Smooth muscle cell (in vitro differentiated cells): ENCODE measurements around the gene STX7. TPM values are rescaled to one million over a fixed set of nuclear protein-coding genes. Genes with fewer than 3 reads are reported as not detected.

Source experiments
- DNase-seq: peaks from one replicate; lab custom pipeline; 2025; ENCODE audit not compliant: unreplicated experiment; lab: John Stamatoyannopoulos, UW
- H2AFZ ChIP-seq: fragments of 200-600 bp; sonication (generic); 2 replicates; pipeline ENCODE4 v1.6.0; 2016; ENCODE audit warnings: antibody characterized with exemption, low read depth, mild to moderate bottlenecking
- H3F3A ChIP-seq: fragments of 200-600 bp; sonication (generic); 2 replicates; pipeline ENCODE4 v1.6.0; 2017; ENCODE audit warnings: antibody characterized with exemption, low read depth
- H3K27ac ChIP-seq: fragments of 200-600 bp; sonication (generic); 2 replicates; pipeline ENCODE4 v1.5.1; 2016; ENCODE audit warnings: low read depth, mild to moderate bottlenecking
- H3K27me3 ChIP-seq: fragments of 200-600 bp; sonication (generic); 2 replicates; pipeline ENCODE4 v1.6.1; 2016; ENCODE audit warnings: low read depth, mild to moderate bottlenecking
- H3K36me3 ChIP-seq: fragments of 200-600 bp; sonication (generic); 2 replicates; pipeline ENCODE4 v1.5.1; 2016; ENCODE audit warnings: low read depth
- H3K4me1 ChIP-seq: fragments of 200-600 bp; sonication (generic); 2 replicates; pipeline ENCODE4 v1.5.1; 2016; ENCODE audit warnings: low read depth
- H3K4me2 ChIP-seq: fragments of 200-600 bp; sonication (generic); 2 replicates; pipeline ENCODE4 v1.6.0; 2016; ENCODE audit warnings: mild to moderate bottlenecking
- H3K4me3 ChIP-seq: fragments of 200-600 bp; sonication (generic); 2 replicates; pipeline ENCODE4 v1.5.1; 2016; ENCODE audit warnings: mild to moderate bottlenecking
- H3K79me2 ChIP-seq: fragments of 200-600 bp; sonication (generic); 2 replicates; pipeline ENCODE4 v1.6.0; 2016; ENCODE audit warnings: low read depth, mild to moderate bottlenecking
- H3K9ac ChIP-seq: fragments of 200-600 bp; sonication (generic); 2 replicates; pipeline ENCODE4 v1.6.0; 2016; ENCODE audit warnings: low read depth
- H3K9me3 ChIP-seq: fragments of 200-600 bp; sonication (generic); replicated peaks from 2 replicates; pipeline ENCODE4 v1.5.1; 2016; ENCODE audit warnings: low read depth
- H4K20me1 ChIP-seq: fragments of 200-600 bp; sonication (generic); 2 replicates; pipeline ENCODE4 v1.6.0; 2016; ENCODE audit warnings: low read depth
- WGBS: methylation state at CpG from one replicate; pipeline ENCODE4 v1.1.7; 2016; ENCODE audit warnings: low lambda C conversion rate; 5-methylcytosine and 5-hydroxymethylcytosine counted together
- polyA plus RNA-seq: library from polyadenylated mRNA; unstranded; fragments of >200 nt; fragmentation: Nextera tagmentation; extraction: Ambion mirVana; gene quantifications from 2 replicates; pipeline ENCODE4 v1.2.1, GENCODE V29; 2016
- total RNA-seq: library from RNA; depleted of rRNA; stranded (reverse); fragments of >200 nt; gene quantifications from 2 replicates; pipeline ENCODE4 v1.2.3, GENCODE V29; 2014
- TF ChIP-seq, protein P1 (sequence below): fragments of 200-600 bp; sonication (generic); IDR thresholded peaks from 2 replicates; pipeline ENCODE4 v1.5.1; 2017; ENCODE audit warnings: borderline replicate concordance, mild to moderate bottlenecking, antibody characterized with exemption; ENCODE audit not compliant: insufficient read depth, poor library complexity, severe bottlenecking

STX7 gene
- total and polyA plus RNA-seq, 2 experiments from 2014 or later: 26.0 to 27.4 TPM

DNA sequence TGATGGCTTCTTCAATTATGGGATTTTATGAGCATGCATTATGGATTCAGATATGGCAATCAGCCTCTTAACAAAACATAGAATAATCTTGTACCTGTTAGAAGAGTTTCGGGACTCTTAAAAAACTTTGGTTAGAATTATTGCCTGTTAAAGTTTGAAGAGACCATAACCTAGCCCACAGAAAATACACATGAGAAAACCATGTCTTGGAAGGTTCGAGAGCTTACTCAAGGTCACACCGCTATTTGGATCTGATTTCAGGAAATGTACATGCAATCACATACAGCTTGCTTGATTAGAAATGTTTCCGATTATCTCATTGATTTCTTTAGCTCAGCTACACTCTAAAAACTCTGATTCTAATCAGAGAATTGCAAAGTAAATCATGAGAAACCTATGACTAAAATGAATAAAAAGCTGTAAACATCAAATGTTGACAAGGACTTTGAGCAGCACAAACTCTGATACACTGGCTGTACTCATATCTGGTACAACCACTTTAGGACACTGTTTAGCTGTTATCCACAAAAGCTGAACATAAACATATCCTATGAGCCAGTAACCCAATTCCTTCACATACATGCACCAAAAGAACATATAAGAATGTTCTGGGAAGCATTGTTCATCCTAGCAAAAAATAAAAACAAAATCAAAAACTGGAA is 16.3 kb downstream of the STX7 start:
- TF ChIP-seq, protein P1, sequence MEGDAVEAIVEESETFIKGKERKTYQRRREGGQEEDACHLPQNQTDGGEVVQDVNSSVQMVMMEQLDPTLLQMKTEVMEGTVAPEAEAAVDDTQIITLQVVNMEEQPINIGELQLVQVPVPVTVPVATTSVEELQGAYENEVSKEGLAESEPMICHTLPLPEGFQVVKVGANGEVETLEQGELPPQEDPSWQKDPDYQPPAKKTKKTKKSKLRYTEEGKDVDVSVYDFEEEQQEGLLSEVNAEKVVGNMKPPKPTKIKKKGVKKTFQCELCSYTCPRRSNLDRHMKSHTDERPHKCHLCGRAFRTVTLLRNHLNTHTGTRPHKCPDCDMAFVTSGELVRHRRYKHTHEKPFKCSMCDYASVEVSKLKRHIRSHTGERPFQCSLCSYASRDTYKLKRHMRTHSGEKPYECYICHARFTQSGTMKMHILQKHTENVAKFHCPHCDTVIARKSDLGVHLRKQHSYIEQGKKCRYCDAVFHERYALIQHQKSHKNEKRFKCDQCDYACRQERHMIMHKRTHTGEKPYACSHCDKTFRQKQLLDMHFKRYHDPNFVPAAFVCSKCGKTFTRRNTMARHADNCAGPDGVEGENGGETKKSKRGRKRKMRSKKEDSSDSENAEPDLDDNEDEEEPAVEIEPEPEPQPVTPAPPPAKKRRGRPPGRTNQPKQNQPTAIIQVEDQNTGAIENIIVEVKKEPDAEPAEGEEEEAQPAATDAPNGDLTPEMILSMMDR: no peak
- Histone ChIP-seq H3K27me3 (no peaks in the 10 kb centered on the region), H3K79me2 (peaks cover 44% of the 10 kb centered on the region), H2AFZ (no peak overlapping the region), H3F3A (no peaks in the 10 kb centered on the region), H3K36me3 (no peaks in the 10 kb centered on the region), H3K27ac (no peak overlapping the region), H4K20me1 (peaks cover 73% of the 10 kb centered on the region), H3K4me2 (no peak overlapping the region), H3K4me3 (no peak overlapping the region), H3K9ac (no peak overlapping the region), H3K9me3 (no peaks in the 10 kb centered on the region), H3K4me1 (no peaks in the 10 kb centered on the region)
- no peak for DNase-seq
- WGBS: 47% methylated on average over 4 of the region's 4 CpGs

DNA sequence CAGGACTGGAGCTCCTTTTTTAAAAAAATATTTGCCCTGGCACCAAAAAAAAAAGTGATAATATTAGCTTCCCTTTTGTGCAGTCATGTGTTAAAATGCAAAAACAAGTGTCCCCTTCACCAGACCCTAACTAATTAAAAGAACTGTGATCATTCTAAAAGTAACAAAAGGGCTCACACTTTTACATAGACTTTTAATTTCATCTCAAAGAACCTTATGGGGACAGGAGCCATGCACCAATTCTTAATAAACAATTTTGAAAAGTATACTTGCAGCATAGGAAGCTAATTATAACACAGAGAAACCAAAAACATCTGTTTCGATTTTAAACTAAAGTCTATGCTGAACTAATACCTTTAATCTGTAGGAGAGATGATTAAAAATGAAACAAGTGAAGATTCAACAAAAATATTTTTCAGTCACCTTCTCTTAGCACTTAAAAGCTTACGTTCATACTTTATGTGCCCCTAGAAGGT is 17.3 kb downstream of the STX7 start:
- Histone ChIP-seq H3K27ac (no peak overlapping the region), H3F3A (no peaks in the 10 kb centered on the region), H2AFZ (no peak overlapping the region), H3K4me1 (no peaks in the 10 kb centered on the region), H3K27me3 (no peaks in the 10 kb centered on the region), H3K9ac (no peak overlapping the region), H3K4me3 (no peak overlapping the region), H3K79me2 (peaks cover 44% of the 10 kb centered on the region), H3K36me3 (no peaks in the 10 kb centered on the region), H3K9me3 (no peaks in the 10 kb centered on the region), H4K20me1 (peaks cover 73% of the 10 kb centered on the region), H3K4me2 (no peak overlapping the region)
- TF ChIP-seq, protein P1: no peak
- no peak for DNase-seq
- 96% methylated on average over 2 of the region's 2 CpGs for WGBS

DNA sequence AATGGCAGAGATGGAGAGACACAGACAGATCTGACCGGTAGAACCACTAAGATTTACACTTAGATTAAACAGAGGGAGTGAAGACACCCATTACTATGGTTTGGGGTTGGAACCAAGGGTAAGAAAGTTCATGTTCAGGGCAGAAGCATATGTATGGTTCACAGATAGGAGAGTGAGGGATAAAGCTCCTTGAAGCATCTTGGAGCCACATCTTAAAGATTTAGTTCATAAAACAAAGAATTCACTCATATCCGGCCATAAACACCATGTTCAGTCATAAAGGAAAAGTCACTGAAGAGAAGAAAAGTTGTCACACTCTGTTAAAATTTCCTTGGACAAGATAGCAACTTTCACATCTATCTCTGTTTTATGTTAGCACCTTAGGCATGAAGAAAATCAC is 18.0 kb downstream of the STX7 start:
- no peak overlapping the region for H3K27ac ChIP-seq
- no peak overlapping the region for H3K4me2 ChIP-seq
- TF ChIP-seq, protein P1: no peak
- H4K20me1 ChIP-seq: peaks cover 78% of the 10 kb centered on the region
- H3K9me3 ChIP-seq: no peaks in the 10 kb centered on the region
- no peaks in the 10 kb centered on the region for H3K4me1 ChIP-seq
- 79% methylated on average over 2 of the region's 2 CpGs for WGBS
- no peak overlapping the region for H3K9ac ChIP-seq
- no peak for DNase-seq
- H3K79me2 ChIP-seq: peaks cover 44% of the 10 kb centered on the region
- H3F3A ChIP-seq: no peaks in the 10 kb centered on the region
- H3K27me3 ChIP-seq: no peaks in the 10 kb centered on the region
- no peak overlapping the region for H2AFZ ChIP-seq
- H3K4me3 ChIP-seq: no peak overlapping the region
- no peaks in the 10 kb centered on the region for H3K36me3 ChIP-seq

DNA sequence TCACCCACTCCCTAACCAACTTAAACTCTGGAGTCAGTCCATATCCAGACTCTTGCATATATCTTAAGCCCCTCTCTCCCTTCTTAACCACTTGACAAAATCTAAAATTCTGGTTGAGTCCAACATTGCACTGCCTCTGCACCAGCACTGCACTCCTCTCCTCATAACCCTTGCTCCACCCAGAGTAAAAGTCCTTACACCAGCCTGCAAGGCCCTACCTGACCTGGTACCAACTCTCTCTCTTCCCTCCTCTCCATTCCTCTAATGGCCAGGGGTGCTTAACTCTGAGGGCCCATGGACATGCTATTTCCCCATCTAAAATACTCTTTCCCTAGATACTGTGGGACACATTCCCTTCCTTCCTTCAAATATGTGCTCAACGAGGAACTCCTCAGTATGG is 21.0 kb downstream of the STX7 start:
- no peak overlapping the region for H3K4me2 ChIP-seq
- H3K27me3 ChIP-seq: no peaks in the 10 kb centered on the region
- H2AFZ ChIP-seq: no peak overlapping the region
- H3K9ac ChIP-seq: no peak overlapping the region
- H3K27ac ChIP-seq: no peak overlapping the region
- H3K36me3 ChIP-seq: peaks cover 5% of the 10 kb centered on the region
- no peaks in the 10 kb centered on the region for H3K4me1 ChIP-seq
- 100% methylated on average over 1 of the region's 1 CpG for WGBS
- no peak overlapping the region for H3K4me3 ChIP-seq
- H3K9me3 ChIP-seq: no peaks in the 10 kb centered on the region
- peaks cover 42% of the 10 kb centered on the region for H3K79me2 ChIP-seq
- TF ChIP-seq, protein P1: no peak
- no peaks in the 10 kb centered on the region for H3F3A ChIP-seq
- H4K20me1 ChIP-seq: peaks cover 84% of the 10 kb centered on the region
- no peak for DNase-seq
